Breast epithelium (tissue), 4 donors: ENCODE results near the gene CUBN. TPM values are rescaled to one million over a fixed set of nuclear protein-coding genes. Genes with fewer than 3 reads are reported as not detected.

ENCODE experiments used
- DNase-seq, 2 donors: peaks; one replicate each; pipeline ENCODE4 v3.0.0-alpha.2; 2019; ENCODE audit warnings: low spot score in 2 of 2
- H3K27ac ChIP-seq, 2 donors: fragments of 200-600 bp; sonication (generic) in 1 of 2; one replicate each; pipeline ENCODE4 v1.5.1; 2016 to 2019; ENCODE audit warnings: mild to moderate bottlenecking in 1 of 2
- H3K27me3 ChIP-seq, 2 donors: fragments of 200-600 bp; sonication (generic) in 1 of 2; one replicate each; pipeline versions ENCODE4 v1.5.1 to v1.6.0; 2017 to 2019; ENCODE audit warnings: control low read depth in 1 of 2, mild to moderate bottlenecking in 1 of 2
- H3K36me3 ChIP-seq: fragments of 200-600 bp; one replicate; pipeline ENCODE4 v1.5.1; 2019
- H3K4me1 ChIP-seq, 2 donors: fragments of 200-600 bp; sonication (generic); one replicate each; pipeline ENCODE4 v1.5.1; 2016 to 2019; ENCODE audit warnings: control low read depth in 1 of 2
- H3K4me3 ChIP-seq, 3 donors: fragments of 200-600 bp; sonication (generic); 1 replicate in 2 of 3; 2 replicates in 1 of 3; pipeline ENCODE4 v1.5.1; 2016 to 2019; ENCODE audit warnings: mild to moderate bottlenecking in 3 of 3, moderate library complexity in 2 of 3
- H3K9me3 ChIP-seq, 2 donors: fragments of 200-600 bp; sonication (generic) in 1 of 2; one replicate each; pipeline ENCODE4 v1.5.1; 2016 to 2019; ENCODE audit warnings: control low read depth in 1 of 2
- CTCF ChIP-seq, 3 donors: fragments of 450-650 bp; IDR thresholded peaks; one replicate each; pipeline ENCODE4 v1.5.1; 2016 to 2017; ENCODE audit warnings: antibody characterized with exemption in 3 of 3, mild to moderate bottlenecking in 3 of 3, moderate library complexity in 3 of 3
- POLR2A ChIP-seq: fragments of 450-650 bp; IDR thresholded peaks from one replicate; pipeline ENCODE4 v1.6.1; 2016; ENCODE audit warnings: antibody characterized with exemption, mild to moderate bottlenecking, moderate library complexity
- POLR2AphosphoS5 ChIP-seq, 3 donors: sonication (generic); formaldehyde crosslinking; IDR thresholded peaks; one replicate each; pipeline ENCODE4 v1.6.1; 2017; ENCODE audit warnings: antibody characterized with exemption in 3 of 3
- intact Hi-C: fragments of 100-400 bp; cut with DNase I; formaldehyde crosslinking; loops from one replicate; pipeline ENCODE4 v1.15.1; 2023; ENCODE audit warnings: low total_unique reads
- total RNA-seq, 3 donors: library from RNA; depleted of rRNA; stranded (reverse); fragments of >200 nt; gene quantifications; one replicate each; pipeline ENCODE4 v1.1.0, GENCODE V29; 2016

Gene CUBN
- total RNA-seq, 3 donors from 2014 or later = 1.6 to 5.7 (median 5.0) TPM

- Histone ChIP-seq H3K27ac (no peak overlapping the region), H3K36me3 (no peaks in the 10 kb centered on the region), H3K4me3 (no peak overlapping the region), H3K4me1 (no peaks in the 10 kb centered on the region), H3K9me3 (peaks cover 0 to 17% of the 10 kb centered on the region in 2 donors), H3K27me3 (no peaks in the 10 kb centered on the region)
- intact Hi-C loops = no loop called here
- DNase-seq = no peak
- TF ChIP-seq CTCF (IDR thresholded peaks at IDR 0.05) (no peak), POLR2AphosphoS5 (IDR thresholded peaks at IDR 0.05) (no peak), POLR2A (no peak)
These were observed 306.8 kb downstream of the CUBN start for GRCh38 chr10:16822726-16823360.

- DNase-seq = no peak
- no peak for TF ChIP-seq POLR2A
- no peak for TF ChIP-seq CTCF (IDR thresholded peaks at IDR 0.05)
- TF ChIP-seq POLR2AphosphoS5 (IDR thresholded peaks at IDR 0.05) = no peak
- intact Hi-C loops = no loop called here
- Histone ChIP-seq H3K27ac (no peak overlapping the region), H3K27me3 (no peaks in the 10 kb centered on the region), H3K4me1 (no peaks in the 10 kb centered on the region), H3K9me3 (peaks cover 0 to 17% of the 10 kb centered on the region in 2 donors), H3K4me3 (no peak overlapping the region), H3K36me3 (no peaks in the 10 kb centered on the region)
These were observed 307.6 kb downstream of the CUBN start for GRCh38 chr10:16822027-16822426.

GRCh38 chr10:16820421-16820820, 309.2 kb downstream of the CUBN start:
- H3K4me3 ChIP-seq = no peak overlapping the region
- H3K27me3 ChIP-seq = no peaks in the 10 kb centered on the region
- H3K4me1 ChIP-seq = peaks cover 0 to 4% of the 10 kb centered on the region in 2 donors
- peaks cover 0 to 17% of the 10 kb centered on the region in 2 donors for H3K9me3 ChIP-seq
- intact Hi-C loops = no loop called here
- no peaks in the 10 kb centered on the region for H3K36me3 ChIP-seq
- H3K27ac ChIP-seq = no peak overlapping the region
- no peak for DNase-seq
- TF ChIP-seq POLR2AphosphoS5 (IDR thresholded peaks at IDR 0.05) (no peak), POLR2A (no peak), CTCF (IDR thresholded peaks at IDR 0.05) (no peak)

GRCh38 chr10:16820018-16820417, 309.6 kb downstream of the CUBN start:
- TF ChIP-seq CTCF (IDR thresholded peaks at IDR 0.05) (no peak), POLR2A (no peak)
- DNase-seq = no peak
- Histone ChIP-seq H3K9me3 (peaks cover 0 to 17% of the 10 kb centered on the region in 2 donors), H3K4me3 (no peak overlapping the region), H3K36me3 (no peaks in the 10 kb centered on the region), H3K27me3 (no peaks in the 10 kb centered on the region), H3K4me1 (peaks cover 0 to 4% of the 10 kb centered on the region in 2 donors), H3K27ac (no peak overlapping the region)
- intact Hi-C loops = no loop called here

GRCh38 chr10:16819436-16819835, 310.2 kb downstream of the CUBN start:
- peaks cover 0 to 4% of the 10 kb centered on the region in 2 donors for H3K4me1 ChIP-seq
- intact Hi-C loops = no loop called here
- H3K27ac ChIP-seq = no peak overlapping the region
- H3K9me3 ChIP-seq = peaks cover 0 to 17% of the 10 kb centered on the region in 2 donors
- no peak overlapping the region for H3K4me3 ChIP-seq
- H3K36me3 ChIP-seq = no peaks in the 10 kb centered on the region
- H3K27me3 ChIP-seq = no peaks in the 10 kb centered on the region
- DNase-seq = no peak
- TF ChIP-seq CTCF (IDR thresholded peaks at IDR 0.05) = no peak
- TF ChIP-seq POLR2A = no peak
- TF ChIP-seq POLR2AphosphoS5 (IDR thresholded peaks at IDR 0.05) = no peak
